B cell (primary cell): ENCODE measurements around the gene LRP2.

Experiments
- CTCF ChIP-seq: fragments of 200-600 bp; IDR thresholded peaks from one replicate; pipeline ENCODE4 v1.8.0; 2022; ENCODE audit warnings: antibody characterized with exemption, mild to moderate bottlenecking
- EZH2 ChIP-seq: IDR thresholded peaks from 2 replicates; pipeline ENCODE4 v1.6.1; 2012; ENCODE audit warnings: borderline replicate concordance, low read depth, mild to moderate bottlenecking, moderate library complexity, low read length; ENCODE audit not compliant: insufficient read depth, poor library complexity, severe bottlenecking

DNA sequence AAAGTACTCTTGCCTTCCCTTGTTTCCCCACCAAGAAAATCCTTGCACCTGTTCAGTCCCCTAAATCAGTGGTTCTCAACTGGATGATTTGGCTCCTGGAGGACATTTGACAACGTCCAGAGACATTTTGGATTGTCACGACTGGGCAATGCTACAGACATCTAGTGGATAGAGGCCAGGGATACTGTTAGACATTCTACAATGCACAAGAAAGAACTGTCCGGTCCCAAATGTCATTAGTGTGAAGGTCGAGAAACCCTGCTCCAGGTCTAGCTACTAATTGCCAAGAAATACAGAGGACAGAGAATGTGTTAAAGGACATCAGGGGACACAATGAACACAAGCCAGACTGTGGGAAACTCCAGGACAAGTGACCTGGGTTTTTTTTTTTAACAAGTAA, 60.0 kb downstream of the LRP2 start:
- TF ChIP-seq CTCF (no peak), EZH2 (no peak)
